IMR-90 (cell line): ENCODE data around the gene SYCP3. TPM values are rescaled to one million over a fixed set of nuclear protein-coding genes. Genes with fewer than 3 reads are reported as not detected.

Experiments used
- ATAC-seq: fragments of 200-7000 bp; cut with Tn5 transposase; 2 replicates; pipeline ENCODE4 v1.9.1; 2020; ENCODE audit warnings: low read depth, mild to moderate bottlenecking, moderate library complexity
- BruUV-seq: library from RNA; stranded (reverse); fragments of 400-500 nt; replicated peaks from 2 replicates; lab custom pipeline; 2021; lab: Mats Ljungman, UMichigan
- CTCF ChIA-PET: fragments of 300-600 bp; formaldehyde crosslinking; extraction: SDS; loops from one replicate; lab custom pipeline; 2021; ENCODE audit warnings: antibody characterized with exemption; lab: Yijun Ruan, JAX
- POLR2A ChIA-PET: fragments of 300-600 bp; sonication (Branson Sonifier 250); formaldehyde crosslinking; loops from one replicate; lab custom pipeline; 2022; ENCODE audit warnings: antibody characterized with exemption; ENCODE audit not compliant: unreplicated experiment; lab: Charles Lee
- DNase-seq: peaks from one replicate; pipeline ENCODE4 v3.0.0; 2013
- H2AFZ ChIP-seq: replicated peaks from 2 replicates; pipeline ENCODE3; 2013; ENCODE audit warnings: low read length, mild to moderate bottlenecking; ENCODE audit not compliant: poor library complexity
- H2AK5ac ChIP-seq: 2 replicates; pipeline ENCODE4 v1.6.1; 2013; ENCODE audit warnings: low read depth, low read length, inconsistent platforms
- H2AK9ac ChIP-seq: replicated peaks from 2 replicates; pipeline ENCODE3; 2013; ENCODE audit warnings: mild to moderate bottlenecking, low read depth, low read length, moderate library complexity; ENCODE audit not compliant: poor library complexity
- H2BK120ac ChIP-seq: 2 replicates; pipeline ENCODE4 v1.6.1; 2013; ENCODE audit warnings: low read depth, low read length, inconsistent platforms
- H2BK15ac ChIP-seq: 3 replicates; pipeline ENCODE4 v1.6.1; 2013; ENCODE audit warnings: low read depth, low read length, inconsistent platforms
- H2BK20ac ChIP-seq: 2 replicates; pipeline ENCODE4 v1.6.1; 2013; ENCODE audit warnings: low read depth, mild to moderate bottlenecking, inconsistent platforms, low read length, moderate library complexity
- H2BK5ac ChIP-seq: 2 replicates; pipeline ENCODE4 v1.6.1; 2013; ENCODE audit warnings: mild to moderate bottlenecking, low read depth, low read length, inconsistent platforms; ENCODE audit not compliant: poor library complexity, severe bottlenecking
- H3K14ac ChIP-seq: replicated peaks from 2 replicates; pipeline ENCODE4 v1.6.1; 2013; ENCODE audit warnings: low read depth, low read length, inconsistent platforms
- H3K18ac ChIP-seq: 2 replicates; pipeline ENCODE4 v1.6.1; 2013; ENCODE audit warnings: low read depth, low read length, control low read depth
- H3K23ac ChIP-seq: 2 replicates; pipeline ENCODE4 v1.6.1; 2013; ENCODE audit warnings: low read depth, low read length, inconsistent platforms
- H3K27ac ChIP-seq: 2 replicates; pipeline ENCODE4 v1.5.1; 2013; ENCODE audit warnings: mild to moderate bottlenecking, control low read depth, low read length; ENCODE audit not compliant: insufficient read depth
- H3K27me3 ChIP-seq: 2 replicates; pipeline ENCODE4 v1.6.1; 2013; ENCODE audit warnings: low read length; ENCODE audit not compliant: control insufficient read depth, insufficient read depth
- H3K36me3 ChIP-seq: 2 replicates; pipeline ENCODE4 v1.6.1; 2013; ENCODE audit warnings: low read length, mixed read lengths; ENCODE audit not compliant: control insufficient read depth, insufficient read depth
- H3K4ac ChIP-seq: 2 replicates; pipeline ENCODE4 v1.6.1; 2013; ENCODE audit warnings: low read depth, low read length, inconsistent platforms
- H3K4me1 ChIP-seq: 2 replicates; pipeline ENCODE4 v1.6.1; 2013; ENCODE audit warnings: low read length, mixed read lengths; ENCODE audit not compliant: control insufficient read depth, insufficient read depth
- H3K4me2 ChIP-seq: 2 replicates; pipeline ENCODE4 v1.6.1; 2013; ENCODE audit warnings: low read depth, mild to moderate bottlenecking, control low read depth, low read length, moderate library complexity
- H3K4me3 ChIP-seq: 2 replicates; pipeline ENCODE4 v1.5.1; 2013; ENCODE audit warnings: low read depth, mild to moderate bottlenecking, control low read depth, low read length, moderate library complexity; ENCODE audit not compliant: insufficient read depth
- H3K56ac ChIP-seq: 2 replicates; pipeline ENCODE4 v1.6.1; 2013; ENCODE audit warnings: low read length, inconsistent platforms; ENCODE audit not compliant: insufficient read depth; ENCODE audit errors: extremely low read depth
- H3K79me1 ChIP-seq, 2 experiments: 2 replicates each; pipeline ENCODE4 v1.6.1; 2013; ENCODE audit warnings: low read length in 2 of 2, inconsistent platforms in 1 of 2, low read depth in 1 of 2
- H3K9ac ChIP-seq: 2 replicates; pipeline ENCODE4 v1.6.1; 2013; ENCODE audit warnings: low read depth, low read length, control low read depth
- H3K9me1 ChIP-seq: 2 replicates; pipeline ENCODE4 v1.6.1; 2013; ENCODE audit warnings: low read length, inconsistent platforms; ENCODE audit not compliant: insufficient read depth
- H3K9me3 ChIP-seq: 2 replicates; pipeline ENCODE4 v1.6.1; 2013; ENCODE audit warnings: low read length; ENCODE audit not compliant: control insufficient read depth, insufficient read depth
- H4K20me1 ChIP-seq: 2 replicates; pipeline ENCODE4 v1.6.1; 2013; ENCODE audit warnings: low read length, inconsistent platforms; ENCODE audit not compliant: insufficient read depth
- H4K5ac ChIP-seq: 2 replicates; pipeline ENCODE4 v1.6.1; 2013; ENCODE audit warnings: mild to moderate bottlenecking, low read depth, low read length, control low read depth
- H4K8ac ChIP-seq, 2 experiments: 2 replicates each; pipeline ENCODE4 v1.6.1; 2013; ENCODE audit warnings: low read depth in 2 of 2, low read length in 2 of 2, control low read depth in 1 of 2, inconsistent platforms in 1 of 2
- H4K91ac ChIP-seq: 2 replicates; pipeline ENCODE4 v1.6.1; 2013; ENCODE audit warnings: low read depth, low read length, inconsistent platforms; ENCODE audit not compliant: insufficient read depth
- CHD1 ChIP-seq: IDR thresholded peaks from 2 replicates; pipeline ENCODE4 v1.6.1; 2012; ENCODE audit warnings: low read depth, low read length, improper control_type of control experiment
- FOS ChIP-seq: fragments of 150-350 bp; IDR thresholded peaks from 2 replicates; pipeline ENCODE4 v1.6.1; 2016; ENCODE audit warnings: low read depth, low read length
- MXI1 ChIP-seq: IDR thresholded peaks from 2 replicates; pipeline ENCODE4 v1.6.1; 2012; ENCODE audit warnings: low read depth, mild to moderate bottlenecking, low read length, moderate library complexity, borderline replicate concordance
- POLR2A ChIP-seq: IDR thresholded peaks from 2 replicates; pipeline ENCODE4 v1.6.1; 2012; ENCODE audit warnings: mild to moderate bottlenecking, low read depth, low read length
- WGBS, 2 experiments: methylation state at CpG; one replicate each; pipeline versions ENCODE4 v1.1.5 to v1.1.7; 2013; ENCODE audit warnings: missing lambda C conversion rate in 2 of 2; ENCODE audit not compliant: insufficient read length in 1 of 2; ENCODE audit errors: extremely low coverage in 2 of 2; 5-methylcytosine and 5-hydroxymethylcytosine counted together
- dilution Hi-C: fragments of 300-500 bp; cut with HindIII; formaldehyde crosslinking; loops from one replicate; pipeline ENCODE4 v1.14.3; 2018; ENCODE audit warnings: low sequenced_read_pairs; ENCODE audit not compliant: unreplicated experiment
- in situ Hi-C: fragments of 300-500 bp; cut with MboI; formaldehyde crosslinking; loops from 3 replicates; pipeline ENCODE4 v1.14.3; 2019; ENCODE audit warnings: low sequenced_read_pairs, inconsistent platforms, mixed read lengths
- intact Hi-C: fragments of 100-400 bp; cut with micrococcal nuclease; formaldehyde crosslinking; loops from 2 replicates; pipeline ENCODE4 v1.10.0; 2022
- polyA plus RNA-seq, 3 experiments: library from polyadenylated mRNA; depleted of rRNA; stranded (reverse); fragments of >200 nt; gene quantifications; 2 replicates each; pipeline ENCODE4 v1.2.3, GENCODE V29; 2012; ENCODE audit warnings: low replicate concordance in 1 of 3
- total RNA-seq: library from RNA; depleted of rRNA; stranded (reverse); fragments of >200 nt; gene quantifications from 2 replicates; pipeline ENCODE4 v1.2.3, GENCODE V29; 2012
- TF ChIP-seq, protein P1 (sequence below): fragments of 150-350 bp; IDR thresholded peaks from 2 replicates; pipeline ENCODE4 v1.6.1; 2016; ENCODE audit warnings: low read depth, mild to moderate bottlenecking, low read length, moderate library complexity, borderline replicate concordance
- TF ChIP-seq, protein P2 (sequence below): fragments of 150-350 bp; IDR thresholded peaks from 2 replicates; pipeline ENCODE4 v1.6.1; 2017; ENCODE audit warnings: mild to moderate bottlenecking, antibody characterized with exemption, low read length, low read depth
- TF ChIP-seq, protein P3 (sequence below): conservative IDR thresholded peaks from 2 replicates; pipeline ENCODE4 v1.5.1; 2012; ENCODE audit warnings: mild to moderate bottlenecking, low read depth, low read length, improper control_type of control experiment

SYCP3 gene
- total and polyA plus RNA-seq, 2 of the 4 experiments (the other 2 are of a cell fraction) = 0.07 TPM; not detected in 1

DNA sequence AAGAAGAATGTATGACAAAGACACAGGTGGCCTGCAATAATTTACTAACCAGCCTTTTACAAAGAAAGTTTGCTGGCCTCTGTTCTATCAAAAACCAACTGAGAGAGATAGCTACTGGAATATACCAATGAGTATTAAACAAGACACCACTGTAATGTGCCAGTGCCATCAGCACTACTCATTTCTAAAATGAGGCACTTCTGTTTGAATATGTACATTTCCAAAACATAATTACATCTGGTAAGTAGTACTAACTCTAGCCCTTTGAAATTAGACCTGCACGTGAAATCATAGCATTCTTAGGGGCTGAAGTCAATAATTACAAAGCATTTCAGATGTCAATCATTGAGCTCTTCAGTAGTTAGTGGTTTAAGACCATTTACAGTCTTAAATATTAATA is 6.9 kb upstream of the SYCP3 start:
- Histone ChIP-seq H3K4me3 (no peak overlapping the region), H3K18ac (no peak overlapping the region), H3K56ac (no peak overlapping the region), H2BK5ac (no peak overlapping the region), H3K23ac (no peak overlapping the region), H2BK15ac (no peak overlapping the region), H2BK20ac (no peak overlapping the region), H2AK9ac (no peak overlapping the region), H4K91ac (no peak overlapping the region), H3K14ac (no peak overlapping the region), H3K4me2 (no peak overlapping the region), H3K9ac (no peak overlapping the region), H3K27me3 (no peaks in the 10 kb centered on the region), H2AK5ac (no peak overlapping the region), H3K27ac (no peak overlapping the region), H3K9me1 (no peaks in the 10 kb centered on the region; the same call in 1 of the 2 replicates), H3K4me1 (no peaks in the 10 kb centered on the region), H3K36me3 (peaks cover 24% of the 10 kb centered on the region), H2BK120ac (no peak overlapping the region), H3K4ac (no peak overlapping the region), H4K8ac (no peak overlapping the region), H2AFZ (no peak overlapping the region), H4K20me1 (no peaks in the 10 kb centered on the region), H3K9me3 (no peaks in the 10 kb centered on the region), H3K79me1 (no peaks in the 10 kb centered on the region), H4K5ac (no peak overlapping the region)
- TF ChIP-seq, protein P1, sequence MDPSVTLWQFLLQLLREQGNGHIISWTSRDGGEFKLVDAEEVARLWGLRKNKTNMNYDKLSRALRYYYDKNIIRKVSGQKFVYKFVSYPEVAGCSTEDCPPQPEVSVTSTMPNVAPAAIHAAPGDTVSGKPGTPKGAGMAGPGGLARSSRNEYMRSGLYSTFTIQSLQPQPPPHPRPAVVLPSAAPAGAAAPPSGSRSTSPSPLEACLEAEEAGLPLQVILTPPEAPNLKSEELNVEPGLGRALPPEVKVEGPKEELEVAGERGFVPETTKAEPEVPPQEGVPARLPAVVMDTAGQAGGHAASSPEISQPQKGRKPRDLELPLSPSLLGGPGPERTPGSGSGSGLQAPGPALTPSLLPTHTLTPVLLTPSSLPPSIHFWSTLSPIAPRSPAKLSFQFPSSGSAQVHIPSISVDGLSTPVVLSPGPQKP = no peak
- TF ChIP-seq, protein P2, sequence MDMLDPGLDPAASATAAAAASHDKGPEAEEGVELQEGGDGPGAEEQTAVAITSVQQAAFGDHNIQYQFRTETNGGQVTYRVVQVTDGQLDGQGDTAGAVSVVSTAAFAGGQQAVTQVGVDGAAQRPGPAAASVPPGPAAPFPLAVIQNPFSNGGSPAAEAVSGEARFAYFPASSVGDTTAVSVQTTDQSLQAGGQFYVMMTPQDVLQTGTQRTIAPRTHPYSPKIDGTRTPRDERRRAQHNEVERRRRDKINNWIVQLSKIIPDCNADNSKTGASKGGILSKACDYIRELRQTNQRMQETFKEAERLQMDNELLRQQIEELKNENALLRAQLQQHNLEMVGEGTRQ = no peak
- TF ChIP-seq CHD1 = no peak
- TF ChIP-seq MXI1 = no peak
- TF ChIP-seq, protein P3, sequence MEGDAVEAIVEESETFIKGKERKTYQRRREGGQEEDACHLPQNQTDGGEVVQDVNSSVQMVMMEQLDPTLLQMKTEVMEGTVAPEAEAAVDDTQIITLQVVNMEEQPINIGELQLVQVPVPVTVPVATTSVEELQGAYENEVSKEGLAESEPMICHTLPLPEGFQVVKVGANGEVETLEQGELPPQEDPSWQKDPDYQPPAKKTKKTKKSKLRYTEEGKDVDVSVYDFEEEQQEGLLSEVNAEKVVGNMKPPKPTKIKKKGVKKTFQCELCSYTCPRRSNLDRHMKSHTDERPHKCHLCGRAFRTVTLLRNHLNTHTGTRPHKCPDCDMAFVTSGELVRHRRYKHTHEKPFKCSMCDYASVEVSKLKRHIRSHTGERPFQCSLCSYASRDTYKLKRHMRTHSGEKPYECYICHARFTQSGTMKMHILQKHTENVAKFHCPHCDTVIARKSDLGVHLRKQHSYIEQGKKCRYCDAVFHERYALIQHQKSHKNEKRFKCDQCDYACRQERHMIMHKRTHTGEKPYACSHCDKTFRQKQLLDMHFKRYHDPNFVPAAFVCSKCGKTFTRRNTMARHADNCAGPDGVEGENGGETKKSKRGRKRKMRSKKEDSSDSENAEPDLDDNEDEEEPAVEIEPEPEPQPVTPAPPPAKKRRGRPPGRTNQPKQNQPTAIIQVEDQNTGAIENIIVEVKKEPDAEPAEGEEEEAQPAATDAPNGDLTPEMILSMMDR = no peak
- no peak for TF ChIP-seq FOS
- no peak for TF ChIP-seq POLR2A
- no CpG with 5 or more reads among the region's 1 CpG for WGBS, 2 experiments
- intact Hi-C loops (no loop called here), dilution Hi-C loops (no loop called here), in situ Hi-C loops (no loop called here)
- TSS peak; percentile 87 for BruUV-seq
- POLR2A ChIA-PET = no interaction called here
- ATAC-seq (no peak), DNase-seq (no peak)
- CTCF ChIA-PET = interaction anchor here (0.6 to 1.4 kb wide), 2 partner anchors 26 to 1545 kb away, joined by 3 read pairs; no protein-coding TSS in a partner anchor
